ENCODE data around the gene RIF1. TPM values are rescaled to one million over a fixed set of nuclear protein-coding genes. Genes with fewer than 3 reads are reported as not detected.

Gene RIF1
- total and polyA plus RNA-seq, 4 donors: 2.2 to 26.9 (median 12.2) TPM

- H3K4me1 ChIP-seq (ENCODE audit: control insufficient read depth in 4 of 4, insufficient read depth in 4 of 4, low read length in 3 of 4): no peaks in the 10 kb centered on the region
- H3K27me3 ChIP-seq (ENCODE audit: control insufficient read depth in 4 of 4, insufficient read depth in 4 of 4, low read length in 3 of 4): no peaks in the 10 kb centered on the region
- no peak for TF ChIP-seq HNF4A (conservative IDR thresholded peaks at IDR 0.05)
- H3K4me3 ChIP-seq (ENCODE audit: low read depth in 1 of 3, low read length in 3 of 3): no peak overlapping the region
- peaks cover 10 to 56% (median 40%) of the 10 kb centered on the region in 4 donors for H3K36me3 ChIP-seq (ENCODE audit: control insufficient read depth in 4 of 4, insufficient read depth in 3 of 4, low read depth in 1 of 4, low read length in 3 of 4)
- no peaks in the 10 kb centered on the region for H3K9me3 ChIP-seq (ENCODE audit: control insufficient read depth in 4 of 4, low read length in 3 of 4)
- H3K27ac ChIP-seq (ENCODE audit: low read depth in 1 of 2, low read length in 2 of 2): no peak overlapping the region
- H3K9ac ChIP-seq (ENCODE audit: low read depth in 1 of 2, low read length in 2 of 2): no peak overlapping the region
- WGBS: 88% methylated on average over 13 of the region's 13 CpGs
- DNase-seq (ENCODE audit: low spot score): no peak
Observed at GRCh38 chr2:151439127-151439526, 29.4 kb downstream of the RIF1 start.

DNA sequence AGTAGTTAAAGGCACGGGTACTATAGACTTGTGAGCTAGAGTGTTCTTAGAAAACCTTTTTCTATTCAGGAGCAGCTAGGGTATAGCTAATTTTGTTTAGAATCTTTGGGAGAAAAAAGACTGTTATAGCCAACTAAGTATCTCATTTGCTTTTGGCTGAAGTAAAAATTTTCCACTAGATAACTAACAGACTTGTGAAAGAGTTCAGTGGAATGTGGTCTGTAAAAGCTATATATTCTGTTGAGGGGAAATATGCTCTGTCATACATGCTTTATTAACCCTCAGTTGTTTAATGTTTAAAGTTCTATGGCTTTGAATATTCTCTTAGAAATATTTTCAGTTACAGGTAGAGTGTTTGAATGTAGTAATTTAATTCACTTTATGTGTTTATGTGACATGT is 49.7 kb downstream of the RIF1 start:
- Histone ChIP-seq H3K9me3 (ENCODE audit: control insufficient read depth in 4 of 4, low read length in 3 of 4) (no peaks in the 10 kb centered on the region), H3K4me1 (ENCODE audit: control insufficient read depth in 4 of 4, insufficient read depth in 4 of 4, low read length in 3 of 4) (no peaks in the 10 kb centered on the region), H3K9ac (ENCODE audit: low read depth in 1 of 2, low read length in 2 of 2) (no peak overlapping the region), H3K27ac (ENCODE audit: low read depth in 1 of 2, low read length in 2 of 2) (no peak overlapping the region), H3K27me3 (ENCODE audit: control insufficient read depth in 4 of 4, insufficient read depth in 4 of 4, low read length in 3 of 4) (no peaks in the 10 kb centered on the region), H3K36me3 (ENCODE audit: control insufficient read depth in 4 of 4, insufficient read depth in 3 of 4, low read depth in 1 of 4, low read length in 3 of 4) (peaks cover 7 to 52% (median 38%) of the 10 kb centered on the region in 4 donors), H3K4me3 (ENCODE audit: low read depth in 1 of 3, low read length in 3 of 3) (no peak overlapping the region)
- no peak for DNase-seq (ENCODE audit: low spot score)
- TF ChIP-seq, protein P1, sequence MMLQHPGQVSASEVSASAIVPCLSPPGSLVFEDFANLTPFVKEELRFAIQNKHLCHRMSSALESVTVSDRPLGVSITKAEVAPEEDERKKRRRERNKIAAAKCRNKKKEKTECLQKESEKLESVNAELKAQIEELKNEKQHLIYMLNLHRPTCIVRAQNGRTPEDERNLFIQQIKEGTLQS (IDR thresholded peaks at IDR 0.05): no peak
- TF ChIP-seq SP1 (IDR thresholded peaks at IDR 0.05) (no peak), HNF4G (IDR thresholded peaks at IDR 0.05) (no peak), TAF1 (conservative IDR thresholded peaks at IDR 0.05) (no peak), EGR1 (IDR thresholded peaks at IDR 0.05; ENCODE audit: low read depth in 2 of 2) (no peak), JUND (IDR thresholded peaks at IDR 0.05) (no peak), FOXA1 (IDR thresholded peaks at IDR 0.05) (no peak), RAD21 (IDR thresholded peaks at IDR 0.05) (no peak)
- TF ChIP-seq, protein P2, sequence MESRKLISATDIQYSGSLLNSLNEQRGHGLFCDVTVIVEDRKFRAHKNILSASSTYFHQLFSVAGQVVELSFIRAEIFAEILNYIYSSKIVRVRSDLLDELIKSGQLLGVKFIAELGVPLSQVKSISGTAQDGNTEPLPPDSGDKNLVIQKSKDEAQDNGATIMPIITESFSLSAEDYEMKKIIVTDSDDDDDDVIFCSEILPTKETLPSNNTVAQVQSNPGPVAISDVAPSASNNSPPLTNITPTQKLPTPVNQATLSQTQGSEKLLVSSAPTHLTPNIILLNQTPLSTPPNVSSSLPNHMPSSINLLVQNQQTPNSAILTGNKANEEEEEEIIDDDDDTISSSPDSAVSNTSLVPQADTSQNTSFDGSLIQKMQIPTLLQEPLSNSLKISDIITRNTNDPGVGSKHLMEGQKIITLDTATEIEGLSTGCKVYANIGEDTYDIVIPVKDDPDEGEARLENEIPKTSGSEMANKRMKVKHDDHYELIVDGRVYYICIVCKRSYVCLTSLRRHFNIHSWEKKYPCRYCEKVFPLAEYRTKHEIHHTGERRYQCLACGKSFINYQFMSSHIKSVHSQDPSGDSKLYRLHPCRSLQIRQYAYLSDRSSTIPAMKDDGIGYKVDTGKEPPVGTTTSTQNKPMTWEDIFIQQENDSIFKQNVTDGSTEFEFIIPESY (IDR thresholded peaks at IDR 0.05): no peak
- TF ChIP-seq, protein P3, sequence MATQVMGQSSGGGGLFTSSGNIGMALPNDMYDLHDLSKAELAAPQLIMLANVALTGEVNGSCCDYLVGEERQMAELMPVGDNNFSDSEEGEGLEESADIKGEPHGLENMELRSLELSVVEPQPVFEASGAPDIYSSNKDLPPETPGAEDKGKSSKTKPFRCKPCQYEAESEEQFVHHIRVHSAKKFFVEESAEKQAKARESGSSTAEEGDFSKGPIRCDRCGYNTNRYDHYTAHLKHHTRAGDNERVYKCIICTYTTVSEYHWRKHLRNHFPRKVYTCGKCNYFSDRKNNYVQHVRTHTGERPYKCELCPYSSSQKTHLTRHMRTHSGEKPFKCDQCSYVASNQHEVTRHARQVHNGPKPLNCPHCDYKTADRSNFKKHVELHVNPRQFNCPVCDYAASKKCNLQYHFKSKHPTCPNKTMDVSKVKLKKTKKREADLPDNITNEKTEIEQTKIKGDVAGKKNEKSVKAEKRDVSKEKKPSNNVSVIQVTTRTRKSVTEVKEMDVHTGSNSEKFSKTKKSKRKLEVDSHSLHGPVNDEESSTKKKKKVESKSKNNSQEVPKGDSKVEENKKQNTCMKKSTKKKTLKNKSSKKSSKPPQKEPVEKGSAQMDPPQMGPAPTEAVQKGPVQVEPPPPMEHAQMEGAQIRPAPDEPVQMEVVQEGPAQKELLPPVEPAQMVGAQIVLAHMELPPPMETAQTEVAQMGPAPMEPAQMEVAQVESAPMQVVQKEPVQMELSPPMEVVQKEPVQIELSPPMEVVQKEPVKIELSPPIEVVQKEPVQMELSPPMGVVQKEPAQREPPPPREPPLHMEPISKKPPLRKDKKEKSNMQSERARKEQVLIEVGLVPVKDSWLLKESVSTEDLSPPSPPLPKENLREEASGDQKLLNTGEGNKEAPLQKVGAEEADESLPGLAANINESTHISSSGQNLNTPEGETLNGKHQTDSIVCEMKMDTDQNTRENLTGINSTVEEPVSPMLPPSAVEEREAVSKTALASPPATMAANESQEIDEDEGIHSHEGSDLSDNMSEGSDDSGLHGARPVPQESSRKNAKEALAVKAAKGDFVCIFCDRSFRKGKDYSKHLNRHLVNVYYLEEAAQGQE (IDR thresholded peaks at IDR 0.05): no peak
- WGBS: 88% methylated on average over 1 of the region's 1 CpG

- Histone ChIP-seq H3K9ac (ENCODE audit: low read depth in 1 of 2, low read length in 2 of 2) (no peak overlapping the region), H3K4me1 (ENCODE audit: control insufficient read depth in 4 of 4, insufficient read depth in 4 of 4, low read length in 3 of 4) (no peaks in the 10 kb centered on the region), H3K4me3 (ENCODE audit: low read depth in 1 of 3, low read length in 3 of 3) (no peak overlapping the region), H3K9me3 (ENCODE audit: control insufficient read depth in 4 of 4, low read length in 3 of 4) (no peaks in the 10 kb centered on the region), H3K27me3 (ENCODE audit: control insufficient read depth in 4 of 4, insufficient read depth in 4 of 4, low read length in 3 of 4) (no peaks in the 10 kb centered on the region), H3K36me3 (ENCODE audit: control insufficient read depth in 4 of 4, insufficient read depth in 3 of 4, low read depth in 1 of 4, low read length in 3 of 4) (peaks cover 4 to 74% (median 64%) of the 10 kb centered on the region in 4 donors), H3K27ac (ENCODE audit: low read depth in 1 of 2, low read length in 2 of 2) (no peak overlapping the region)
- 98% methylated on average over 3 of the region's 3 CpGs for WGBS
- no peak for DNase-seq (ENCODE audit: low spot score)
- TF ChIP-seq EGR1 (IDR thresholded peaks at IDR 0.05; ENCODE audit: low read depth in 2 of 2): no peak
- no peak for TF ChIP-seq GABPA (IDR thresholded peaks at IDR 0.05 in 1 of 2, conservative IDR thresholded peaks at IDR 0.05 in 1 of 2)
- no peak for TF ChIP-seq RAD21 (IDR thresholded peaks at IDR 0.05)
- TF ChIP-seq NR2F2 (IDR thresholded peaks at IDR 0.05): no peak
- TF ChIP-seq, protein P4, sequence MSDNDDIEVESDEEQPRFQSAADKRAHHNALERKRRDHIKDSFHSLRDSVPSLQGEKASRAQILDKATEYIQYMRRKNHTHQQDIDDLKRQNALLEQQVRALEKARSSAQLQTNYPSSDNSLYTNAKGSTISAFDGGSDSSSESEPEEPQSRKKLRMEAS (IDR thresholded peaks at IDR 0.05): no peak
- no peak for TF ChIP-seq RXRA (IDR thresholded peaks at IDR 0.05)
- no peak for TF ChIP-seq SP1 (IDR thresholded peaks at IDR 0.05)
- TF ChIP-seq, protein P1 (IDR thresholded peaks at IDR 0.05): no peak
- no peak for TF ChIP-seq HNF4A (conservative IDR thresholded peaks at IDR 0.05)
- no peak for TF ChIP-seq TAF1 (conservative IDR thresholded peaks at IDR 0.05)
- no peak for TF ChIP-seq HNF4G (IDR thresholded peaks at IDR 0.05)
- no peak for TF ChIP-seq JUND (IDR thresholded peaks at IDR 0.05)
- TF ChIP-seq FOXA1 (IDR thresholded peaks at IDR 0.05): no peak
- TF ChIP-seq YY1 (IDR thresholded peaks at IDR 0.05): no peak
- TF ChIP-seq, protein P2 (IDR thresholded peaks at IDR 0.05): no peak
- TF ChIP-seq FOXA2 (IDR thresholded peaks at IDR 0.05): no peak
Observed at GRCh38 chr2:151465771-151466170, 56.1 kb downstream of the RIF1 start.
